Stromal cell of bone marrow (primary cell): ENCODE measurements around the gene ULBP1.
"Not testable (repeated sequence)": the region's sequence is repeated elsewhere in the genome, so short reads cannot be mapped to it uniquely, and the experiment has no call there.

ENCODE experiments used
- DNase-seq: peaks from one replicate; pipeline ENCODE4 v3.0.0-alpha.2; 2012; ENCODE audit warnings: low read depth

The ULBP1 gene

GRCh38 chr6:150004783-150005717 lies 41.3 kb downstream of the ULBP1 start:
- peak; percentile 70 for DNase-seq

DNA sequence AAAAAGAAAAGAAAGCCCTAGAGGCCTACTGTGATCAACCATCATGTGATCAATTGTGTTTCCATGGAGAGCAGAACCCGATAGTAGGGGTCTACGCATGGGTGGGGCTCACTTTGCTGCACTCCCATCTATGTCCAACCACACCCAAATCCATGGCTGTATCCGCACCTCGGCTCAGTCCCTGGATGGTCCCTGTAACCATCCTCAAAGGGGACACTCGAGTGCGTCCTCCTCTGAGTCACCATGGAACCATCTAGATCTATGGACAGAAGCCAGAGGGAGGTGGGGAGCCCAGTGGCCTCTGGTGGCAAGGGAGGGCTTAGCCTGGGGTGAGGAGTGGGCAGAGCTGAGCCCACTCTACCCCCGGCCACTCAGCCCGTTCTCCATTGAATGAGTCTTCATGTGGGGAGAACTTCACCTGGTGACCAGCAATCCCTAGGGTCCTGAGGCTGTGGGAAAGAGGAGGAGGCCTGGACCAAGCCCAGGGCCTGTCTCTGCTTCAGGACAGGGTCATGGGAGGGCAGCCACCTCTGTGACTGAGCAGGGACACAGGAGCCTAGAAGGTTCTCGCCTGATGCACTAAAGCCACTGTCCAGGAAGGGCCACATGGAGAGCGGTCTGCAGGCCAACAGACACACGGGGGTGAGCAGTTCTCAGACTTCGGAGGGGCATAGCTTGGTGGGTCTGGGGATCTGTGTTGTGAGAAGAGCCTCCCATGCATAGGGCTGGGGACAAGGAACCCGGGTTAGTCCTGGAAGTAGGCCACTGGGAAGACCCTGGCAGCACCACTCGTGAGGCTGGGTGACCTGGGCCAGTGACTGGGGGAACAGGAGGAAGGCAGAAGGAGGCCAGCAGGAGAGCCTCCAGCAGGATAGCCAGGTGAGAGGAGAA lies 42.3 kb downstream of the ULBP1 start:
- no peak for DNase-seq

GRCh38 chr6:150006961-150007464 lies 43.3 kb downstream of the ULBP1 start:
- DNase-seq = no peak

GRCh38 chr6:150008588-150008987 lies 44.8 kb downstream of the ULBP1 start:
- DNase-seq = no peak

DNA sequence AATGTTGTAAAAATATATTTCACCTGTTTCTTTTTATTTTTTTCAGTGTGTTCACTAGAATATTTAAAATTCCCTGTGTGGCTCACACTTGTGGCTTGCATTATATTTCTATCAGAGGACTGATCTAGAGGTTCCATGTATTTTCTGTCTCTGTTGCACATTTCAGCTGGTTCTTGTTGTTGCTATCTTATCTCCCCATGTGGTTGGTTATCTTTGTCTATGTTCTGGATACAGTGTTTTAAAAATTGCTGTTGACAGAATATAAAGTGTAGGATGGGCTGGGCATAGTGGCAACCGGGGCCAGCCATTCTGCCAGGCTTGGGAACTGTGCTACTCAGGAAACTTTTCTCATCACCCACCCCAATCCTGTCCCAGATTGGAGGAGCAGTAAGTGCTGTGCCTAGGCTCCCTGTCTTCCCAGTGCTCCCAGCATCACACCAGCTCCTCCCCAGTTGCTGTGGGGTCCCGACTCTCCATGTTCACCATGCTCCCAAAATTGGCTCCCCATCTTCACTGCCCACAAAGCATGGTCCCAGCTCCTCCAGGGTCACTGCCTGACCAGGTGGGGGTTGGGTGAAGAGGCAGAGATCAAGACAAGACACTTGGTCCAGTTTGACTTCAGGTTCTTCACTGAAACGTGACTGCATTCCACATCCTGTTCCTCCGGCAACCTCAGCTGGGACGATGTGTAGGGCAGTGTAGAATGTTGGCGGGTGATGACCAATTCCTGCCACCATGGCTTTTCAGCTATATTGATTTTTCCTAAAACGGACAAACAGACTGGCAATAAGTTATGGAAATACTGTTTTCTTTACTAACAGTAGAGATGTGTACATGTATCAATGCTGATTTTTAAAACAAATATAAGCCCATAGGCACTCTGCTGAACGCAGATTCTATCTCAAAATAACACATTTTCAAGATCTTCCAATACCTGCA lies 49.4 kb downstream of the ULBP1 start:
- DNase-seq = not testable (repeated sequence)

- not testable (repeated sequence) for DNase-seq
These were observed 50.3 kb downstream of the ULBP1 start for GRCh38 chr6:150013785-150014622.

GRCh38 chr6:150014623-150015280 lies 51.0 kb downstream of the ULBP1 start:
- DNase-seq = not testable (repeated sequence)

- DNase-seq = not testable (repeated sequence)
These were observed 51.7 kb downstream of the ULBP1 start for GRCh38 chr6:150015281-150016001.

- peak; percentile 43 for DNase-seq
These were observed 52.8 kb downstream of the ULBP1 start for GRCh38 chr6:150016324-150017185.

DNA sequence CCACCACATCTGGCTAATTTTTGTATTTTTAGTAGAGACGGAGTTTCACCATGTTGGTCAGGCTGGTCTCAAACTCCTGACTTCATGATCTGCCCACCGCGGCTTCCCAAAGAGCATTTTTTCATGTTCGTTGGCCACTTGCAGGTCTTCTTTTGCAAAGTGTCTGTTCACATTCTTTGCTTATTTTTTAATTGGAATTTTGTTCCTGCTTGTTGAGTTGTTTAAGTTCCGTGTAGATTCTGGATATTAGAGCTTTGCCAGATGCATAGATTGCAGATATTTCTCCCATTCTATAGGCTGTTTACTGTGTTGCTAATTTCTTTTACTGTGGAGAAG lies 53.4 kb downstream of the ULBP1 start:
- not testable (repeated sequence) for DNase-seq

DNA sequence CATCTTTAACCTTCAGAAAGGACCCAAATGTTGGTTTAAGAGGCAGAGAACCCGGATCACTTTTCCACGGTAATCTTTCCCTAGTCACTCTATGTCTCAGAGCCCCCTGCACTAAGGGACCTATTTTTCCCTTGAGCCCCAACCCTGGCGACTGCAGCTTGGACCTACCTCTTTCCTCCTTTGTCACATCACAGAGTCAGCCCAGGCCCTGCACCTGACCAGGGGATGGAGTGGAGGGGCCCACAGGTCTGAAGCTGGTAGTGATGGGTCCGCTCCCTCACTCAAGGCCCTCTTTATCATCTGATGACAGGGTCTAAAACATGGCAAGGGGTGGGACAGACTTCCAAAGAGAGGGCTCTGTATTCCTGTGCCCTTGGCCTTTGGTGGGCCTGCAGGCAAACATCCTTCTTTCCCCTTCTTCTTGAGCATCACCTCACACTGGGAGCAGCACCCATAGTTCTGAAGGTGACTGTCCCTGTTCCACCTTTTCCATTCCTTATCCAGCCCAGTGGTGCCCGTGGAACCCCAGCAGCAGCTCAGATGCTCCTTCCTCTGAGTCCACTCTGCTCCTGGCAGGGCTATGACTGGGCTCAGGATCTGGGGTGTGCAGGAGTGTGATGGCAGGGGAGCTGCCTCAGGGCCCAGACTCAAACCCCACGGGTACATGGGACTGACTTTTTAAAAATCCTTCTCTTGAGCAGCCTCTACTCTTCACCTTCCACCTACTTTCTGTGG lies 55.3 kb downstream of the ULBP1 start:
- DNase-seq = no peak

DNA sequence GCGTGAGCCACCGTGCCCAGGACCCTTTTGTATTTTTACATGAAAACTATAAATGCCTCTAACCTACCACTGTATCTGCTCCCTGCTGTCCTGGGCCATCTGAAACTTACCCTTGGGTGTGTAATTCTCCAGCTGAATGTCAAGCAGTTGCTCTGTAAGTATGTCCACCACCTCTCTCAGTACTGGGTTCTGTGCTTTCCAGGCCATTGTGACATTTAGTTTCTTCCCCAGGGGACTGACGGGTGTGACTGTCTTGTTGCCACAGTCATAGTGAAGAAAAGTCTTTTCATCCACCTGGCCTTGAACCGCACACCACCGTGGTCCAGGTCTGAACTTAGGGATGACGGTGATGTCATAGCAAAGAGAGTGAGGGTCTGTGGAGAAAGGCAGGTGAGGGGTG lies 58.1 kb downstream of the ULBP1 start:
- not testable (repeated sequence) for DNase-seq
